BJ (cell line): ENCODE data around the gene RGS6. TPM values are rescaled to one million over a fixed set of nuclear protein-coding genes. Genes with fewer than 3 reads are reported as not detected.

Source experiments
- CTCF ChIA-PET: fragments of 350-600 bp; formaldehyde crosslinking; extraction: SDS; loops from one replicate; lab custom pipeline; 2021; ENCODE audit warnings: antibody characterized with exemption, inconsistent platforms; lab: Yijun Ruan, JAX
- POLR2A ChIA-PET: fragments of 300-600 bp; sonication (Branson Sonifier 250); formaldehyde crosslinking; extraction: SDS; loops from one replicate; lab custom pipeline; 2021; ENCODE audit warnings: antibody characterized with exemption; lab: Charles Lee
- DNase-seq: peaks from one replicate; pipeline ENCODE4 v3.0.0-alpha.2; 2011; ENCODE audit warnings: low read depth
- H3K27me3 ChIP-seq: 2 replicates; pipeline ENCODE4 v1.6.0; 2011; ENCODE audit warnings: low read length; ENCODE audit not compliant: control insufficient read depth, insufficient read depth
- H3K36me3 ChIP-seq: 2 replicates; pipeline ENCODE4 v1.5.1; 2011; ENCODE audit warnings: low read length; ENCODE audit not compliant: control insufficient read depth, insufficient read depth
- H3K4me3 ChIP-seq: 2 replicates; pipeline ENCODE4 v1.5.1; 2011; ENCODE audit warnings: low read depth, mild to moderate bottlenecking, control low read depth, low read length
- CTCF ChIP-seq: IDR thresholded peaks from 2 replicates; pipeline ENCODE4 v1.5.1; 2011; ENCODE audit warnings: low read depth, mild to moderate bottlenecking, control low read depth, inconsistent platforms, low read length, moderate library complexity; ENCODE audit not compliant: insufficient read depth
- polyA plus RNA-seq: library from polyadenylated mRNA; depleted of rRNA; stranded (reverse); fragments of >200 nt; gene quantifications from 2 replicates; pipeline ENCODE4 v1.2.3, GENCODE V29; 2011

The RGS6 gene
- polyA plus RNA-seq, 1 experiment = not detected

GRCh38 chr14:72053651-72054050 lies 121.4 kb downstream of the RGS6 start:
- Histone ChIP-seq H3K36me3 (no peaks in the 10 kb centered on the region), H3K27me3 (no peaks in the 10 kb centered on the region), H3K4me3 (no peak overlapping the region)
- no peak for DNase-seq
- TF ChIP-seq CTCF = no peak
- POLR2A ChIA-PET = no interaction called here
- CTCF ChIA-PET = no interaction called here

- Histone ChIP-seq H3K4me3 (no peak overlapping the region), H3K27me3 (no peaks in the 10 kb centered on the region), H3K36me3 (no peaks in the 10 kb centered on the region)
- ChIA-PET POLR2A (no interaction called here), CTCF (no interaction called here)
- no peak for TF ChIP-seq CTCF
- no peak for DNase-seq
These were observed 122.7 kb downstream of the RGS6 start for GRCh38 chr14:72054911-72055310.

GRCh38 chr14:72057701-72058285 lies 125.6 kb downstream of the RGS6 start:
- TF ChIP-seq CTCF = no peak
- Histone ChIP-seq H3K27me3 (no peaks in the 10 kb centered on the region), H3K4me3 (no peak overlapping the region), H3K36me3 (no peaks in the 10 kb centered on the region)
- ChIA-PET CTCF (interaction anchor here (0.7 kb wide), 1 partner anchor 106 kb away, joined by 3 read pairs; no protein-coding TSS in a partner anchor), POLR2A (no interaction called here)
- DNase-seq = no peak

GRCh38 chr14:72060460-72060859 lies 128.2 kb downstream of the RGS6 start:
- CTCF ChIA-PET = no interaction called here
- Histone ChIP-seq H3K36me3 (no peaks in the 10 kb centered on the region), H3K4me3 (no peak overlapping the region), H3K27me3 (no peaks in the 10 kb centered on the region)
- POLR2A ChIA-PET = no interaction called here
- DNase-seq = no peak
- no peak for TF ChIP-seq CTCF

GRCh38 chr14:72060917-72061316 lies 128.7 kb downstream of the RGS6 start:
- ChIA-PET CTCF (interaction anchor here (0.6 kb wide), 1 partner anchor 42 kb away, joined by 6 read pairs; no protein-coding TSS in a partner anchor), POLR2A (no interaction called here)
- H3K4me3 ChIP-seq = no peak overlapping the region
- H3K36me3 ChIP-seq = no peaks in the 10 kb centered on the region
- no peak for TF ChIP-seq CTCF
- DNase-seq = no peak
- no peaks in the 10 kb centered on the region for H3K27me3 ChIP-seq
